Retinal pigment epithelial cell (primary cell): ENCODE measurements around the gene COQ10A.

ENCODE experiments used
- DNase-seq: peaks from one replicate; pipeline ENCODE4 v3.0.0-alpha.2; 2010; ENCODE audit warnings: low read depth
- H3K4me3 ChIP-seq: 2 replicates; pipeline ENCODE4 v1.5.1; 2011; ENCODE audit warnings: mild to moderate bottlenecking, low read length, control low read depth, moderate library complexity
- CTCF ChIP-seq: conservative IDR thresholded peaks from 2 replicates; pipeline ENCODE4 v1.5.1; 2011; ENCODE audit warnings: low read depth, low read length, control low read depth, inconsistent platforms

Gene COQ10A

GRCh38 chr12:56315249-56315621 is 48.5 kb downstream of the COQ10A start:
- no peak for DNase-seq
- no peak for TF ChIP-seq CTCF
- H3K4me3 ChIP-seq = peak overlapping the region; percentile 94

- DNase-seq = peak; percentile 99
- TF ChIP-seq CTCF = no peak
- H3K4me3 ChIP-seq = peak within 1 kb of the TSS; percentile 94
Measured at GRCh38 chr12:56315622-56316473, 49.1 kb downstream of the COQ10A start, which contains the start of gene CNPY2. CNPY2 (minus strand) TSS chr12:56315988; CDS start chr12:56315217, 771 bp downstream.

GRCh38 chr12:56317675-56318074 is 50.9 kb downstream of the COQ10A start:
- H3K4me3 ChIP-seq = no peak overlapping the region

More at GRCh38 chr12:56317675-56318074, 50.9 kb downstream of the COQ10A start:
- TF ChIP-seq CTCF = no peak
- DNase-seq = no peak
